K562 treated with DMSO at 1 percent for 4 hours (cell line): ENCODE data around the gene NPFFR2. TPM values are rescaled to one million over a fixed set of nuclear protein-coding genes. Genes with fewer than 3 reads are reported as not detected.

Experiments used
- total RNA-seq: library from RNA; unstranded; fragments of 300-600 nt; gene quantifications from 2 replicates; pipeline ENCODE4 v1.2.3, GENCODE V29; 2022; ENCODE audit not compliant: insufficient read depth

Gene NPFFR2
- 2.3 TPM in 2 replicates for total RNA-seq

DNA sequence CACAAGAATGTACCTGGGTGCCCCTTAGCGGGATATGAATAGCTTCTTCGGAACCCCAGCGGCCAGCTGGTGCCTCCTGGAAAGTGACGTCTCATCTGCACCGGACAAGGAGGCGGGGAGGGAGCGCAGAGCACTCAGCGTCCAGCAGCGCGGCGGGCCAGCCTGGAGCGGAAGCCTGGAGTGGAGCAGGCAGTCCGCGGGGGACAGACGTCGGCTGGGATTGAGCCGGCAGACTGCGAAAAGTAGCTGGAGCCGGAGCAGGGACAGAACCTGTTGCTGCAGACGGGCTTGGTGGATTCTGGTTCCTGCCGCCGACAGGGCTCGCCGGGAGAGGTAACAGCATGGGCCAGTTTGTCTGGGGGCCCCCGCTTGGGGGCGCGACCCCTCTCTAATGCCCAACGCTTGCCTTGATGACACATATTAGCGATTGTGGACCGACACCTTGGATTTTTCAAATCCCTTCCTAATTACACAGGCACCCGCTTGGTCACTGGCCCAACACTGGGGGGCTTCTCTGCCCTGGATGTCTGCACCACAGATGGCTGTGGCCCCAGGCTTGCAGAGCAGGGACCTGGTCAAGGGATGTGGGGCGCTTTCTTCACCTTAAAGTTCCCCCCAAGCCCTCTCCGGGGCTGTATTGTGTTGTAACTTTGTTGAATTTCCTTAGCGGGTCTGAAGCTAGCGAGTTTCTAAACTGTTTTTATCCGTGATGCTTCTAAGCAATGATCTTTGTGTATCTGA lies at the start of gene NPFFR2:
Gene NPFFR2 (plus strand): TSS at position 133 of the 741 bp plus-strand sequence. CDS start 96,592 bp downstream, outside the sequence.

Other genes with a start within 250 kb of the NPFFR2 start
- gene GC, start 247.9 kb upstream of the NPFFR2 start, total RNA-seq = 0.79 TPM in 1 of 2 replicates, not detected in the other